ENCODE measurements around the gene RREB1.

GRCh38 chr6:7106752-7107577 is 796 bp upstream of the RREB1 start:
- TF ChIP-seq, protein P1, sequence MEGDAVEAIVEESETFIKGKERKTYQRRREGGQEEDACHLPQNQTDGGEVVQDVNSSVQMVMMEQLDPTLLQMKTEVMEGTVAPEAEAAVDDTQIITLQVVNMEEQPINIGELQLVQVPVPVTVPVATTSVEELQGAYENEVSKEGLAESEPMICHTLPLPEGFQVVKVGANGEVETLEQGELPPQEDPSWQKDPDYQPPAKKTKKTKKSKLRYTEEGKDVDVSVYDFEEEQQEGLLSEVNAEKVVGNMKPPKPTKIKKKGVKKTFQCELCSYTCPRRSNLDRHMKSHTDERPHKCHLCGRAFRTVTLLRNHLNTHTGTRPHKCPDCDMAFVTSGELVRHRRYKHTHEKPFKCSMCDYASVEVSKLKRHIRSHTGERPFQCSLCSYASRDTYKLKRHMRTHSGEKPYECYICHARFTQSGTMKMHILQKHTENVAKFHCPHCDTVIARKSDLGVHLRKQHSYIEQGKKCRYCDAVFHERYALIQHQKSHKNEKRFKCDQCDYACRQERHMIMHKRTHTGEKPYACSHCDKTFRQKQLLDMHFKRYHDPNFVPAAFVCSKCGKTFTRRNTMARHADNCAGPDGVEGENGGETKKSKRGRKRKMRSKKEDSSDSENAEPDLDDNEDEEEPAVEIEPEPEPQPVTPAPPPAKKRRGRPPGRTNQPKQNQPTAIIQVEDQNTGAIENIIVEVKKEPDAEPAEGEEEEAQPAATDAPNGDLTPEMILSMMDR (IDR thresholded peaks at IDR 0.05; ENCODE audit: insufficient read depth, low read length, poor library complexity, severe bottlenecking): no peak
- 0 out of 2 replicates have a peak, but pooled peaks have one; percentile 81 for TF ChIP-seq EZH2phosphoT487 (conservative IDR thresholded peaks at IDR 0.05; ENCODE audit: low read length)
